ENCODE data around the gene CLDN11. TPM values are rescaled to one million over a fixed set of nuclear protein-coding genes. Genes with fewer than 3 reads are reported as not detected.
A peak's percentile ranks its signal among the peaks of the same experiment; 100 is the strongest.

CLDN11 gene
- total RNA-seq, 2 experiments from 2014 or later: 0.32 to 0.34 TPM

DNA sequence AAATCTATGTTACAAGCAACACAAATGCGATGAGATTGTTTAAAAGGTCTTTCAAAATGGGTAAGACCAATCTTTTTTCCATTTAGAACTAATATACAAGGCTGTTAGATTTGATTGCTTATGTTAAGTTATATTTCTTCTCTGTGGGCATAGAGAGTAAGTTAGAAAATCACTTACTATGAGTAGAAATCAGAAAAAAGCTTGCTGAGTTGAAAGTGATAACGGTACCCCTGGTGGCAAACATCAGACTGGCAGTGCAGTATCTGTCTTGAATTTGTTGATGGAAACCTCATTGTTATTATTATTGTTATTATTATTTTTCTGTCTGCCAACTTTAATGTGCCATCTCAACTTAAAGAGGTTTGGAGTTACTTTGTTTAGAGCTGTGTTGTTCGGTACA lies 12.4 kb downstream of the CLDN11 start:
- CTCF ChIA-PET (ENCODE audit: unreplicated experiment): no interaction called here
- no peak overlapping the region for H3K4me3 ChIP-seq (ENCODE audit: low read depth, low read length, poor library complexity, severe bottlenecking)
- no peaks in the 10 kb centered on the region for H3K9me3 ChIP-seq (ENCODE audit: low read length)
- POLR2A ChIA-PET: interaction anchor here (0.8 to 1.1 kb wide), 2 partner anchors 13 to 21 kb away, joined by 3 read pairs; no protein-coding TSS in a partner anchor
- intact Hi-C loops (cut with micrococcal nuclease; ENCODE audit: unreplicated experiment): no loop called here
- H2AFZ ChIP-seq (ENCODE audit: low read length): no peak overlapping the region
- H3K4me1 ChIP-seq (ENCODE audit: insufficient read depth, low read length, poor library complexity, severe bottlenecking): no peaks in the 10 kb centered on the region
- TF ChIP-seq, protein P1, sequence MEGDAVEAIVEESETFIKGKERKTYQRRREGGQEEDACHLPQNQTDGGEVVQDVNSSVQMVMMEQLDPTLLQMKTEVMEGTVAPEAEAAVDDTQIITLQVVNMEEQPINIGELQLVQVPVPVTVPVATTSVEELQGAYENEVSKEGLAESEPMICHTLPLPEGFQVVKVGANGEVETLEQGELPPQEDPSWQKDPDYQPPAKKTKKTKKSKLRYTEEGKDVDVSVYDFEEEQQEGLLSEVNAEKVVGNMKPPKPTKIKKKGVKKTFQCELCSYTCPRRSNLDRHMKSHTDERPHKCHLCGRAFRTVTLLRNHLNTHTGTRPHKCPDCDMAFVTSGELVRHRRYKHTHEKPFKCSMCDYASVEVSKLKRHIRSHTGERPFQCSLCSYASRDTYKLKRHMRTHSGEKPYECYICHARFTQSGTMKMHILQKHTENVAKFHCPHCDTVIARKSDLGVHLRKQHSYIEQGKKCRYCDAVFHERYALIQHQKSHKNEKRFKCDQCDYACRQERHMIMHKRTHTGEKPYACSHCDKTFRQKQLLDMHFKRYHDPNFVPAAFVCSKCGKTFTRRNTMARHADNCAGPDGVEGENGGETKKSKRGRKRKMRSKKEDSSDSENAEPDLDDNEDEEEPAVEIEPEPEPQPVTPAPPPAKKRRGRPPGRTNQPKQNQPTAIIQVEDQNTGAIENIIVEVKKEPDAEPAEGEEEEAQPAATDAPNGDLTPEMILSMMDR (conservative IDR thresholded peaks at IDR 0.05; ENCODE audit: low read length): peak; percentile 35; the same call in 1 of the 2 replicates
- no peak for TF ChIP-seq EZH2phosphoT487 (IDR thresholded peaks at IDR 0.05; ENCODE audit: borderline replicate concordance, low read depth, low read length)
- H3K79me2 ChIP-seq (ENCODE audit: insufficient read depth, low read depth, low read length): no peaks in the 10 kb centered on the region
- no TSS peak for BruUV-seq (replicated peaks)
- H3K9me2 ChIP-seq (ENCODE audit: insufficient read depth, low read length): no peaks in the 10 kb centered on the region
- no peak overlapping the region for H3K27ac ChIP-seq (ENCODE audit: low read depth, low read length, poor library complexity, severe bottlenecking)
- H3K4me2 ChIP-seq (ENCODE audit: low read length): no peak overlapping the region
- DNase-seq (ENCODE audit: low spot score): no peak
- H3K36me3 ChIP-seq (ENCODE audit: insufficient read depth, low read length): no peaks in the 10 kb centered on the region
- no peaks in the 10 kb centered on the region for H4K20me1 ChIP-seq (ENCODE audit: insufficient read depth, low read length)

DNA sequence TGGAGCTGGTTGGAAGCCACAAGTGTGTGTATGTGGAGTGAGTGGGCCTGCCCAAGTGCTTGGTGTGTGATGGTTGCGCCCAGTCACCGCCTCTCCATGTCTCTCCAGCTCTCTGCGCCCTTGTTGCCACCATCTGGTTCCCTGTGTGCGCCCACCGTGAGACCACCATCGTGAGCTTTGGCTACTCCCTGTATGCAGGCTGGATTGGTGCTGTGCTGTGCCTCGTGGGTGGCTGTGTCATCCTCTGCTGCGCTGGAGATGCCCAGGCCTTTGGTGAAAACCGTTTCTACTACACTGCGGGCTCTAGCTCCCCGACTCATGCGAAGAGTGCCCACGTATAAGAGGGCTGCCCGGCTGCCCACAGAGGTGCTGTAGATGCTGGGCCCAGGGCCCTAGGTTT lies 13.7 kb downstream of the CLDN11 start:
- Histone ChIP-seq H2AFZ (ENCODE audit: low read length) (no peak overlapping the region), H3K9me3 (ENCODE audit: low read length) (no peaks in the 10 kb centered on the region), H4K20me1 (ENCODE audit: insufficient read depth, low read length) (no peaks in the 10 kb centered on the region), H3K4me1 (ENCODE audit: insufficient read depth, low read length, poor library complexity, severe bottlenecking) (no peaks in the 10 kb centered on the region), H3K36me3 (ENCODE audit: insufficient read depth, low read length) (no peaks in the 10 kb centered on the region), H3K27ac (ENCODE audit: low read depth, low read length, poor library complexity, severe bottlenecking) (no peak overlapping the region), H3K4me3 (ENCODE audit: low read depth, low read length, poor library complexity, severe bottlenecking) (no peak overlapping the region), H3K9me2 (ENCODE audit: insufficient read depth, low read length) (no peaks in the 10 kb centered on the region), H3K4me2 (ENCODE audit: low read length) (no peak overlapping the region), H3K79me2 (ENCODE audit: insufficient read depth, low read depth, low read length) (no peaks in the 10 kb centered on the region)
- TF ChIP-seq EZH2phosphoT487 (IDR thresholded peaks at IDR 0.05; ENCODE audit: borderline replicate concordance, low read depth, low read length): no peak
- TF ChIP-seq, protein P1 (conservative IDR thresholded peaks at IDR 0.05; ENCODE audit: low read length): no peak
- intact Hi-C loops (cut with micrococcal nuclease; ENCODE audit: unreplicated experiment): no loop called here
- ChIA-PET POLR2A (interaction anchor here (0.6 kb wide), 3 partner anchors 48 to 375 kb away, joined by 3 read pairs; no protein-coding TSS in a partner anchor), CTCF (ENCODE audit: unreplicated experiment) (no interaction called here)
- no TSS peak for BruUV-seq (replicated peaks)
- no peak for DNase-seq (ENCODE audit: low spot score)

DNA sequence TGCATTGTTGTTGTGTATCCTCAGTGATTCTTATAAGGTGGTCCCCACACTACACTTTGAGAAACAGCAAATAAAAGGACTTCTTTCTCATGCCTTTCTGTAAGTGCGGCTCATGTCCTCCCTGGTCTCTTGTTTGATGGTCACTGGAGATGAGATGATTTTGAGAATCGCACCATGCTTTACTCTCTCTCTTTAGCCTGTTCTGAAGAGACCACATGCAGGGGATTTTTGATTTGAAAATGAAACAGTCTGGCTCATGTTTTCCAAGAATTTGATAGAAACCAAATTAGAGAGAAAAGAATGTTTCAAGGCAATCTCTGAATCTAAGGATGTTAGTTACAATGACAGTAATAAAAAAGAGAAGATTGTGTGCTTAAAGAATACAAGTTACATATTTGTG lies 18.0 kb downstream of the CLDN11 start:
- Histone ChIP-seq H3K9me3 (ENCODE audit: low read length) (no peaks in the 10 kb centered on the region), H3K4me3 (ENCODE audit: low read depth, low read length, poor library complexity, severe bottlenecking) (no peak overlapping the region), H4K20me1 (ENCODE audit: insufficient read depth, low read length) (no peaks in the 10 kb centered on the region), H2AFZ (ENCODE audit: low read length) (no peak overlapping the region), H3K4me1 (ENCODE audit: insufficient read depth, low read length, poor library complexity, severe bottlenecking) (no peaks in the 10 kb centered on the region), H3K27ac (ENCODE audit: low read depth, low read length, poor library complexity, severe bottlenecking) (no peak overlapping the region), H3K9me2 (ENCODE audit: insufficient read depth, low read length) (no peaks in the 10 kb centered on the region), H3K79me2 (ENCODE audit: insufficient read depth, low read depth, low read length) (no peaks in the 10 kb centered on the region), H3K36me3 (ENCODE audit: insufficient read depth, low read length) (no peaks in the 10 kb centered on the region), H3K4me2 (ENCODE audit: low read length) (no peak overlapping the region)
- no TSS peak for BruUV-seq (replicated peaks)
- TF ChIP-seq EZH2phosphoT487 (IDR thresholded peaks at IDR 0.05; ENCODE audit: borderline replicate concordance, low read depth, low read length): no peak
- TF ChIP-seq, protein P1 (conservative IDR thresholded peaks at IDR 0.05; ENCODE audit: low read length): no peak
- no peak for DNase-seq (ENCODE audit: low spot score)
- CTCF ChIA-PET (ENCODE audit: unreplicated experiment): no interaction called here
- intact Hi-C loops (cut with micrococcal nuclease; ENCODE audit: unreplicated experiment): no loop called here
- POLR2A ChIA-PET: interaction anchor here (0.6 to 0.7 kb wide), 3 partner anchors 26 to 1132 kb away, joined by 3 to 6 read pairs (median 4); no protein-coding TSS in a partner anchor

All from OCI-LY7 (cell line).